HepG2 (cell line): Measurements from ENCODE around the gene OR5H2. TPM values are rescaled to one million over a fixed set of nuclear protein-coding genes. Genes with fewer than 3 reads are reported as not detected.

ENCODE experiments used
- CENPT ChIP-seq: sonication (generic); formaldehyde crosslinking; IDR thresholded peaks from 2 replicates; pipeline ENCODE4 v1.8.0; 2022; ENCODE audit warnings: low read depth, mild to moderate bottlenecking, moderate library complexity, missing genetic modification reagents
- EZH2 ChIP-seq: conservative IDR thresholded peaks from 2 replicates; pipeline ENCODE4 v1.6.1; 2012; ENCODE audit warnings: mild to moderate bottlenecking, low read depth, low read length, moderate library complexity
- FOXA1 ChIP-seq, 2 experiments: fragments of 450-650 bp in 1 of 2; sonication (generic) in 1 of 2; formaldehyde crosslinking in 1 of 2; IDR thresholded peaks; 2 replicates each; pipeline versions ENCODE4 v1.4.0 to v1.6.1; 2016 to 2020; ENCODE audit warnings: missing genetic modification reagents in 1 of 2
- HNF4A ChIP-seq: sonication (generic); formaldehyde crosslinking; IDR thresholded peaks from 2 replicates; pipeline ENCODE4 v1.4.0; 2020; ENCODE audit warnings: missing genetic modification reagents
- HNRNPLL ChIP-seq: fragments of 200-400 bp; formaldehyde crosslinking; IDR thresholded peaks from 2 replicates; pipeline ENCODE4 v1.6.1; 2017; ENCODE audit warnings: mild to moderate bottlenecking, low read depth, low read length; ENCODE audit not compliant: poor library complexity, severe bottlenecking
- HOXA5 ChIP-seq: sonication (generic); formaldehyde crosslinking; IDR thresholded peaks from 2 replicates; pipeline ENCODE4 v1.4.0; 2020; ENCODE audit warnings: missing genetic modification reagents
- MAFF ChIP-seq: IDR thresholded peaks from 2 replicates; pipeline ENCODE4 v1.6.1; 2011; ENCODE audit warnings: low read depth, low read length, improper control_type of control experiment
- MEF2D ChIP-seq: sonication (generic); formaldehyde crosslinking; IDR thresholded peaks from 2 replicates; pipeline ENCODE4 v1.5.1; 2020; ENCODE audit warnings: mild to moderate bottlenecking, missing genetic modification reagents
- RFXANK ChIP-seq: IDR thresholded peaks from 2 replicates; pipeline ENCODE4 v1.6.1; 2016
- TOPORS ChIP-seq: sonication (generic); formaldehyde crosslinking; IDR thresholded peaks from 2 replicates; pipeline ENCODE4 v1.8.0; 2023; ENCODE audit warnings: mild to moderate bottlenecking, missing genetic modification reagents
- U2AF2 ChIP-seq: fragments of 200-400 bp; formaldehyde crosslinking; IDR thresholded peaks from 2 replicates; pipeline ENCODE4 v1.6.1; 2017; ENCODE audit warnings: low read depth, mild to moderate bottlenecking, low read length
- ZBTB7A ChIP-seq: sonication (generic); formaldehyde crosslinking; IDR thresholded peaks from 2 replicates; pipeline ENCODE4 v1.8.0; 2022; ENCODE audit warnings: mild to moderate bottlenecking, missing genetic modification reagents
- ZNF362 ChIP-seq: sonication (generic); formaldehyde crosslinking; IDR thresholded peaks from 2 replicates; pipeline ENCODE4 v1.4.0; 2020; ENCODE audit warnings: missing genetic modification reagents, mild to moderate bottlenecking, borderline replicate concordance
- ZNF382 ChIP-seq: sonication (generic); formaldehyde crosslinking; IDR thresholded peaks from 2 replicates; pipeline ENCODE4 v1.5.0; 2020; ENCODE audit warnings: missing genetic modification reagents, mild to moderate bottlenecking, borderline replicate concordance
- ZNF597 ChIP-seq: sonication (generic); formaldehyde crosslinking; IDR thresholded peaks from 2 replicates; pipeline ENCODE4 v1.5.0; 2020; ENCODE audit warnings: missing genetic modification reagents
- ZNF709 ChIP-seq: sonication (generic); formaldehyde crosslinking; IDR thresholded peaks from 2 replicates; pipeline ENCODE4 v1.5.0; 2020; ENCODE audit warnings: mild to moderate bottlenecking, missing genetic modification reagents
- polyA plus RNA-seq, 8 experiments: library from polyadenylated mRNA; depleted of rRNA in 3 of 8; stranded (reverse) in 7 of 8; unstranded in 1 of 8; fragments of >200 nt; fragmentation: Illumina TruSeq in 4 of 8; extraction: Trizol in 4 of 8; gene quantifications; 2 replicates each; pipeline versions ENCODE4 v1.2.1 to v1.2.3, GENCODE V29; 2011 to 2016; ENCODE audit warnings: low read depth in 4 of 8, missing spikeins in 1 of 8, mixed read lengths in 1 of 8; ENCODE audit not compliant: insufficient read depth in 1 of 8
- total RNA-seq, 5 experiments: library from RNA; depleted of rRNA; stranded (reverse); fragments of >200 nt; fragmentation: Illumina TruSeq; extraction: Trizol; gene quantifications; 2 replicates each; pipeline ENCODE4 v1.2.3, GENCODE V29; 2016; ENCODE audit warnings: low read depth in 1 of 5
- TF ChIP-seq, protein P1 (sequence below), 2 experiments: sonication (generic) in 1 of 2; formaldehyde crosslinking in 1 of 2; IDR thresholded peaks; 2 replicates each; pipeline versions ENCODE4 v1.4.0 to v1.6.1; 2018 to 2020; ENCODE audit warnings: missing genetic modification reagents in 2 of 2, borderline replicate concordance in 1 of 2, low read depth in 1 of 2, mild to moderate bottlenecking in 1 of 2, missing biosample characterization in 1 of 2
- TF ChIP-seq, protein P2 (sequence below): sonication (generic); formaldehyde crosslinking; IDR thresholded peaks from 2 replicates; pipeline ENCODE4 v1.4.0; 2020; ENCODE audit warnings: missing genetic modification reagents, borderline replicate concordance
- TF ChIP-seq, protein P3 (sequence below): sonication (generic); formaldehyde crosslinking; IDR thresholded peaks from 2 replicates; pipeline ENCODE4 v1.4.0; 2020; ENCODE audit warnings: missing genetic modification reagents; ENCODE audit errors: not compliant biosample characterization
- TF ChIP-seq, protein P4 (sequence below): sonication (generic); formaldehyde crosslinking; IDR thresholded peaks from 2 replicates; pipeline ENCODE4 v1.4.0; 2020; ENCODE audit warnings: mild to moderate bottlenecking, missing genetic modification reagents

Gene OR5H2
- total and polyA plus RNA-seq, 2 of the 13 experiments (the other 11 are each of a cell fraction or from before 2014, with no cell fraction given), result not detected

GRCh38 chr3:98329392-98330124, 47.3 kb downstream of the OR5H2 start (continued):
- TF ChIP-seq, protein P1, sequence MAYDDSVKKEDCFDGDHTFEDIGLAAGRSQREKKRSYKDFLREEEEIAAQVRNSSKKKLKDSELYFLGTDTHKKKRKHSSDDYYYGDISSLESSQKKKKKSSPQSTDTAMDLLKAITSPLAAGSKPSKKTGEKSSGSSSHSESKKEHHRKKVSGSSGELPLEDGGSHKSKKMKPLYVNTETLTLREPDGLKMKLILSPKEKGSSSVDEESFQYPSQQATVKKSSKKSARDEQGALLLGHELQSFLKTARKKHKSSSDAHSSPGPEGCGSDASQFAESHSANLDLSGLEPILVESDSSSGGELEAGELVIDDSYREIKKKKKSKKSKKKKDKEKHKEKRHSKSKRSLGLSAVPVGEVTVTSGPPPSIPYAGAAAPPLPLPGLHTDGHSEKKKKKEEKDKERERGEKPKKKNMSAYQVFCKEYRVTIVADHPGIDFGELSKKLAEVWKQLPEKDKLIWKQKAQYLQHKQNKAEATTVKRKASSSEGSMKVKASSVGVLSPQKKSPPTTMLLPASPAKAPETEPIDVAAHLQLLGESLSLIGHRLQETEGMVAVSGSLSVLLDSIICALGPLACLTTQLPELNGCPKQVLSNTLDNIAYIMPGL (CRISPR knock-in tag; IDR thresholded peaks at IDR 0.05; ENCODE audit: borderline replicate concordance in 1 of 2, low read depth in 1 of 2), result no peak
- TF ChIP-seq HNRNPLL, result no peak
- TF ChIP-seq U2AF2, result no peak
- TF ChIP-seq, protein P2, sequence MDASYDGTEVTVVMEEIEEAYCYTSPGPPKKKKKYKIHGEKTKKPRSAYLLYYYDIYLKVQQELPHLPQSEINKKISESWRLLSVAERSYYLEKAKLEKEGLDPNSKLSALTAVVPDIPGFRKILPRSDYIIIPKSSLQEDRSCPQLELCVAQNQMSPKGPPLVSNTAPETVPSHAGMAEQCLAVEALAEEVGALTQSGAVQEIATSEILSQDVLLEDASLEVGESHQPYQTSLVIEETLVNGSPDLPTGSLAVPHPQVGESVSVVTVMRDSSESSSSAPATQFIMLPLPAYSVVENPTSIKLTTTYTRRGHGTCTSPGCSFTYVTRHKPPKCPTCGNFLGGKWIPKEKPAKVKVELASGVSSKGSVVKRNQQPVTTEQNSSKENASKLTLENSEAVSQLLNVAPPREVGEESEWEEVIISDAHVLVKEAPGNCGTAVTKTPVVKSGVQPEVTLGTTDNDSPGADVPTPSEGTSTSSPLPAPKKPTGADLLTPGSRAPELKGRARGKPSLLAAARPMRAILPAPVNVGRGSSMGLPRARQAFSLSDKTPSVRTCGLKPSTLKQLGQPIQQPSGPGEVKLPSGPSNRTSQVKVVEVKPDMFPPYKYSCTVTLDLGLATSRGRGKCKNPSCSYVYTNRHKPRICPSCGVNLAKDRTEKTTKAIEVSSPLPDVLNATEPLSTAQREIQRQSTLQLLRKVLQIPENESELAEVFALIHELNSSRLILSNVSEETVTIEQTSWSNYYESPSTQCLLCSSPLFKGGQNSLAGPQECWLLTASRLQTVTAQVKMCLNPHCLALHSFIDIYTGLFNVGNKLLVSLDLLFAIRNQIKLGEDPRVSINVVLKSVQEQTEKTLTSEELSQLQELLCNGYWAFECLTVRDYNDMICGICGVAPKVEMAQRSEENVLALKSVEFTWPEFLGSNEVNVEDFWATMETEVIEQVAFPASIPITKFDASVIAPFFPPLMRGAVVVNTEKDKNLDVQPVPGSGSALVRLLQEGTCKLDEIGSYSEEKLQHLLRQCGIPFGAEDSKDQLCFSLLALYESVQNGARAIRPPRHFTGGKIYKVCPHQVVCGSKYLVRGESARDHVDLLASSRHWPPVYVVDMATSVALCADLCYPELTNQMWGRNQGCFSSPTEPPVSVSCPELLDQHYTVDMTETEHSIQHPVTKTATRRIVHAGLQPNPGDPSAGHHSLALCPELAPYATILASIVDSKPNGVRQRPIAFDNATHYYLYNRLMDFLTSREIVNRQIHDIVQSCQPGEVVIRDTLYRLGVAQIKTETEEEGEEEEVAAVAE (CRISPR knock-in tag), result no peak
- TF ChIP-seq, protein P3, sequence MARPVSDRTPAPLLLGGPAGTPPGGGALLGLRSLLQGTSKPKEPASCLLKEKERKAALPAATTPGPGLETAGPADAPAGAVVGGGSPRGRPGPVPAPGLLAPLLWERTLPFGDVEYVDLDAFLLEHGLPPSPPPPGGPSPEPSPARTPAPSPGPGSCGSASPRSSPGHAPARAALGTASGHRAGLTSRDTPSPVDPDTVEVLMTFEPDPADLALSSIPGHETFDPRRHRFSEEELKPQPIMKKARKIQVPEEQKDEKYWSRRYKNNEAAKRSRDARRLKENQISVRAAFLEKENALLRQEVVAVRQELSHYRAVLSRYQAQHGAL, result no peak
- TF ChIP-seq HOXA5 (CRISPR knock-in tag), result no peak
- TF ChIP-seq ZNF382 (CRISPR knock-in tag), result no peak
- TF ChIP-seq EZH2, result no peak
- TF ChIP-seq TOPORS, result no peak
- TF ChIP-seq RFXANK, result no peak
- TF ChIP-seq, protein P4, sequence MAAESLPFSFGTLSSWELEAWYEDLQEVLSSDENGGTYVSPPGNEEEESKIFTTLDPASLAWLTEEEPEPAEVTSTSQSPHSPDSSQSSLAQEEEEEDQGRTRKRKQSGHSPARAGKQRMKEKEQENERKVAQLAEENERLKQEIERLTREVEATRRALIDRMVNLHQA, result no peak
- TF ChIP-seq ZNF597 (CRISPR knock-in tag), result no peak
- TF ChIP-seq ZBTB7A (CRISPR knock-in tag), result no peak
- TF ChIP-seq MAFF, result no peak
- peak; percentile 39; the same call in 1 of the 2 replicates for TF ChIP-seq ZNF362 (CRISPR knock-in tag)
- no peak for TF ChIP-seq MEF2D
- TF ChIP-seq ZNF709, result no peak
- no peak for TF ChIP-seq HNF4A (CRISPR knock-in tag)
- TF ChIP-seq FOXA1 (IDR thresholded peaks at IDR 0.05), result no peak
- peak; percentile 61 for TF ChIP-seq FOXA1 (CRISPR knock-in tag; IDR thresholded peaks at IDR 0.05)
- TF ChIP-seq CENPT (CRISPR knock-in tag), result no peak
